GM18909 (cell line): ENCODE results near the gene HSD17B11.
"Not testable (repeated sequence)": the region's sequence is repeated elsewhere in the genome, so short reads cannot be mapped to it uniquely, and the experiment has no call there.

ENCODE experiments used
- ATAC-seq: cut with Tn5 transposase; IDR thresholded peaks from one replicate; pipeline ENCODE4 v1.9.1; 2021; ENCODE audit warnings: mild to moderate bottlenecking; ENCODE audit not compliant: unreplicated experiment, poor library complexity

HSD17B11 gene

GRCh38 chr4:87390891-87391575 lies at the start of gene HSD17B11:
Gene HSD17B11 (minus strand): TSS chr4:87391188. CDS start chr4:87391070, 118 bp downstream.
- peak; percentile 99 for ATAC-seq

- ATAC-seq: no peak
Observed at GRCh38 chr4:87433342-87433741, 42.4 kb upstream of the HSD17B11 start.

- ATAC-seq: no peak
Observed at GRCh38 chr4:87430038-87430437, 39.0 kb upstream of the HSD17B11 start.

GRCh38 chr4:87428979-87429378 lies 38.0 kb upstream of the HSD17B11 start:
- no peak for ATAC-seq

GRCh38 chr4:87427518-87427868 lies 36.5 kb upstream of the HSD17B11 start:
- ATAC-seq: no peak

- no peak for ATAC-seq
Observed at GRCh38 chr4:87426865-87427517, 36.0 kb upstream of the HSD17B11 start.

GRCh38 chr4:87425711-87426110 lies 34.7 kb upstream of the HSD17B11 start:
- no peak for ATAC-seq

GRCh38 chr4:87424099-87424543 lies 33.1 kb upstream of the HSD17B11 start:
- ATAC-seq: not testable (repeated sequence)

GRCh38 chr4:87423317-87424098 lies 32.5 kb upstream of the HSD17B11 start:
- peak; percentile 24 for ATAC-seq

GRCh38 chr4:87422104-87423052 lies 31.4 kb upstream of the HSD17B11 start, which contains the start of gene NUDT9:
Gene NUDT9 (plus strand): TSS chr4:87422573. CDS start chr4:87422906, 333 bp downstream.
- ATAC-seq: peak; percentile 93

GRCh38 chr4:87420276-87420830 lies 29.4 kb upstream of the HSD17B11 start:
- no peak for ATAC-seq

- ATAC-seq: no peak
Observed at GRCh38 chr4:87419578-87420249, 28.7 kb upstream of the HSD17B11 start.

GRCh38 chr4:87418410-87418809 lies 27.4 kb upstream of the HSD17B11 start:
- not testable (repeated sequence) for ATAC-seq

GRCh38 chr4:87416965-87417364 lies 26.0 kb upstream of the HSD17B11 start:
- ATAC-seq: no peak

- no peak for ATAC-seq
Observed at GRCh38 chr4:87414816-87415215, 23.8 kb upstream of the HSD17B11 start.

- no peak for ATAC-seq
Observed at GRCh38 chr4:87410679-87411078, 19.7 kb upstream of the HSD17B11 start.

GRCh38 chr4:87410157-87410556 lies 19.2 kb upstream of the HSD17B11 start:
- ATAC-seq: no peak

GRCh38 chr4:87409420-87409939 lies 18.5 kb upstream of the HSD17B11 start:
- ATAC-seq: no peak

- ATAC-seq: not testable (repeated sequence)
Observed at GRCh38 chr4:87406902-87407301, 15.9 kb upstream of the HSD17B11 start.
